Right atrium auricular region (tissue), 2 donors: ENCODE measurements around the gene E2F6. TPM values are rescaled to one million over a fixed set of nuclear protein-coding genes. Genes with fewer than 3 reads are reported as not detected.
A peak's percentile ranks its signal among the peaks of the same experiment; 100 is the strongest.

Experiments
- DNase-seq: peaks from one replicate; pipeline ENCODE4 v3.0.0-alpha.2; 2019; ENCODE audit warnings: low spot score
- H3K27ac ChIP-seq, 2 donors: fragments of 200-600 bp; sonication (generic); 1 replicate in 1 of 2; 2 replicates in 1 of 2; pipeline ENCODE4 v1.5.1; 2016 to 2019
- H3K27me3 ChIP-seq, 2 donors: fragments of 200-600 bp; sonication (generic); one replicate each; pipeline versions ENCODE4 v1.5.1 to v1.6.0; 2017 to 2019
- H3K36me3 ChIP-seq: fragments of 200-600 bp; sonication (generic); one replicate; pipeline ENCODE4 v1.5.1; 2016
- H3K4me1 ChIP-seq, 2 donors: fragments of 200-600 bp; sonication (generic); one replicate each; pipeline versions ENCODE4 v1.5.1 to v1.6.0; 2017 to 2019
- H3K4me3 ChIP-seq, 2 donors: fragments of 200-600 bp; sonication (generic); 1 replicate in 1 of 2; 2 replicates in 1 of 2; pipeline ENCODE4 v1.5.1; 2017 to 2019; ENCODE audit warnings: mild to moderate bottlenecking in 1 of 2, moderate library complexity in 1 of 2
- H3K9me3 ChIP-seq, 2 donors: fragments of 200-600 bp; sonication (generic); one replicate each; pipeline ENCODE4 v1.5.1; 2019
- CTCF ChIP-seq, 2 donors: fragments of 200-600 bp; sonication (generic); IDR thresholded peaks; one replicate each; pipeline ENCODE4 v1.5.1; 2019; ENCODE audit warnings: antibody characterized with exemption in 2 of 2
- total RNA-seq, 2 donors: library from RNA; depleted of rRNA; stranded (reverse); fragments of >200 nt; gene quantifications; one replicate each; pipeline ENCODE4 v1.1.0, GENCODE V29; 2016

The E2F6 gene
- total RNA-seq, 2 donors from 2014 or later, result 19.1 to 20.2 TPM

GRCh38 chr2:11422901-11423435 lies 43.0 kb downstream of the E2F6 start:
- no peak for DNase-seq
- peaks cover 0 to 15% of the 10 kb centered on the region in 2 donors for H3K4me1 ChIP-seq
- H3K36me3 ChIP-seq, result no peaks in the 10 kb centered on the region
- peaks cover 0 to 6% of the 10 kb centered on the region in 2 donors for H3K9me3 ChIP-seq
- peak overlapping the region in 1 of 2 donors; percentile 85 for H3K27ac ChIP-seq
- no peak for TF ChIP-seq CTCF (IDR thresholded peaks at IDR 0.05)
- no peaks in the 10 kb centered on the region for H3K27me3 ChIP-seq
- no peak overlapping the region for H3K4me3 ChIP-seq

- peak overlapping the region; percentile 18 to 85 for H3K27ac ChIP-seq
- peaks cover 0 to 15% of the 10 kb centered on the region in 2 donors for H3K4me1 ChIP-seq
- no peak for TF ChIP-seq CTCF (IDR thresholded peaks at IDR 0.05)
- H3K9me3 ChIP-seq, result peaks cover 0 to 11% of the 10 kb centered on the region in 2 donors
- H3K36me3 ChIP-seq, result no peaks in the 10 kb centered on the region
- H3K4me3 ChIP-seq, result no peak overlapping the region
- no peak for DNase-seq
- H3K27me3 ChIP-seq, result no peaks in the 10 kb centered on the region
Observed at GRCh38 chr2:11422491-11422865, 43.5 kb downstream of the E2F6 start.

- Histone ChIP-seq H3K4me1 (peaks cover 0 to 15% of the 10 kb centered on the region in 2 donors), H3K9me3 (peaks cover 0 to 11% of the 10 kb centered on the region in 2 donors), H3K27ac (peak overlapping the region; percentile 18 to 85), H3K4me3 (no peak overlapping the region), H3K36me3 (no peaks in the 10 kb centered on the region), H3K27me3 (no peaks in the 10 kb centered on the region)
- no peak for TF ChIP-seq CTCF (IDR thresholded peaks at IDR 0.05)
- DNase-seq, result no peak
Observed at GRCh38 chr2:11421863-11422490, 44.0 kb downstream of the E2F6 start.

GRCh38 chr2:11420671-11421070 lies 45.3 kb downstream of the E2F6 start:
- peaks cover 0 to 15% of the 10 kb centered on the region in 2 donors for H3K4me1 ChIP-seq
- H3K9me3 ChIP-seq, result peaks cover 0 to 11% of the 10 kb centered on the region in 2 donors
- no peaks in the 10 kb centered on the region for H3K36me3 ChIP-seq
- H3K4me3 ChIP-seq, result no peak overlapping the region
- peak overlapping the region; percentile 70 to 85 for H3K27ac ChIP-seq
- no peak for DNase-seq
- H3K27me3 ChIP-seq, result no peaks in the 10 kb centered on the region
- no peak for TF ChIP-seq CTCF (IDR thresholded peaks at IDR 0.05)

GRCh38 chr2:11420190-11420589 lies 45.8 kb downstream of the E2F6 start:
- no peak for TF ChIP-seq CTCF (IDR thresholded peaks at IDR 0.05)
- Histone ChIP-seq H3K9me3 (peaks cover 0 to 11% of the 10 kb centered on the region in 2 donors), H3K27ac (peak overlapping the region; percentile 70 to 85), H3K36me3 (no peaks in the 10 kb centered on the region), H3K27me3 (no peaks in the 10 kb centered on the region), H3K4me3 (no peak overlapping the region), H3K4me1 (peaks cover 0 to 15% of the 10 kb centered on the region in 2 donors)
- DNase-seq, result no peak
